GM13976 (cell line): Measurements from ENCODE around the gene PRPF40B.

ENCODE experiments used
- DNase-seq: peaks from one replicate; pipeline ENCODE4 v3.0.0; 2012; ENCODE audit warnings: low spot score
- CTCF ChIP-seq: IDR thresholded peaks from 2 replicates; pipeline ENCODE4 v1.5.1; 2012; ENCODE audit warnings: borderline replicate concordance, mild to moderate bottlenecking; ENCODE audit not compliant: insufficient read depth; ENCODE audit errors: extremely low read depth, missing control alignments, control extremely low read depth
- in situ Hi-C: fragments of 300-500 bp; cut with MboI; formaldehyde crosslinking; loops from one replicate; pipeline ENCODE4 v1.12.0; 2022; ENCODE audit warnings: low sequenced_read_pairs, mixed read lengths, inconsistent platforms; ENCODE audit not compliant: unreplicated experiment

PRPF40B gene

GRCh38 chr12:49623142-49623904 lies at the start of gene PRPF40B:
Gene PRPF40B (plus strand): TSS chr12:49623561. CDS start chr12:49623591, 30 bp downstream.
- peak; percentile 98 for DNase-seq
- TF ChIP-seq CTCF: peak; percentile 80
- in situ Hi-C loops: no loop called here

GRCh38 chr12:49577589-49578315 lies 45.6 kb upstream of the PRPF40B start:
- TF ChIP-seq CTCF: no peak
- DNase-seq: no peak
- in situ Hi-C loops: no loop called here

GRCh38 chr12:49578471-49579112 lies 44.8 kb upstream of the PRPF40B start:
- DNase-seq: no peak
- TF ChIP-seq CTCF: no peak
- in situ Hi-C loops: no loop called here

- TF ChIP-seq CTCF: peak; percentile 91
- in situ Hi-C loops: no loop called here
- peak; percentile 80 for DNase-seq
Observed at GRCh38 chr12:49580572-49581535, 42.5 kb upstream of the PRPF40B start.

GRCh38 chr12:49582201-49582600 lies 41.2 kb upstream of the PRPF40B start:
- in situ Hi-C loops: no loop called here
- no peak for TF ChIP-seq CTCF
- peak; percentile 56 for DNase-seq
